Liver (tissue), 9 donors: Measurements from ENCODE around the gene STH. TPM values are rescaled to one million over a fixed set of nuclear protein-coding genes. Genes with fewer than 3 reads are reported as not detected.

Experiments
- DNase-seq: peaks from one replicate; pipeline ENCODE4 v3.0.0-alpha.2; 2017; ENCODE audit warnings: low spot score
- H3K27ac ChIP-seq, 2 donors: one replicate each; pipeline ENCODE4 v1.7.0; 2013; ENCODE audit warnings: inconsistent platforms in 2 of 2, low read length in 2 of 2, control low read depth in 1 of 2, low read depth in 1 of 2, mild to moderate bottlenecking in 1 of 2
- H3K27me3 ChIP-seq, 4 donors: one replicate each; pipeline versions ENCODE4 v1.6.1 to v1.7.0; 2013; ENCODE audit warnings: low read length in 3 of 4, inconsistent platforms in 1 of 4, mild to moderate bottlenecking in 1 of 4, moderate library complexity in 1 of 4; ENCODE audit not compliant: control insufficient read depth in 4 of 4, insufficient read depth in 4 of 4
- H3K36me3 ChIP-seq, 4 donors: one replicate each; pipeline versions ENCODE4 v1.6.1 to v1.7.0; 2013; ENCODE audit warnings: low read length in 3 of 4, mild to moderate bottlenecking in 3 of 4, low read depth in 1 of 4, moderate library complexity in 1 of 4; ENCODE audit not compliant: control insufficient read depth in 4 of 4, insufficient read depth in 3 of 4
- H3K4me1 ChIP-seq, 4 donors: one replicate each; pipeline versions ENCODE4 v1.6.1 to v1.7.0; 2013; ENCODE audit warnings: low read length in 3 of 4, mild to moderate bottlenecking in 3 of 4, moderate library complexity in 1 of 4; ENCODE audit not compliant: control insufficient read depth in 4 of 4, insufficient read depth in 4 of 4
- H3K4me3 ChIP-seq, 3 donors: one replicate each; pipeline versions ENCODE4 v1.6.1 to v1.7.0; 2013; ENCODE audit warnings: low read length in 3 of 3, control low read depth in 1 of 3, low read depth in 1 of 3, mild to moderate bottlenecking in 1 of 3
- H3K9ac ChIP-seq, 2 donors: one replicate each; pipeline ENCODE4 v1.7.0; 2013; ENCODE audit warnings: low read length in 2 of 2, mild to moderate bottlenecking in 2 of 2, moderate library complexity in 2 of 2, control low read depth in 1 of 2, low read depth in 1 of 2
- H3K9me3 ChIP-seq, 4 donors: one replicate each; pipeline versions ENCODE4 v1.6.1 to v1.7.0; 2013; ENCODE audit warnings: low read length in 3 of 4; ENCODE audit not compliant: control insufficient read depth in 4 of 4
- EGR1 ChIP-seq, 2 donors: IDR thresholded peaks; 2 replicates each; pipeline ENCODE4 v1.6.1; 2016 to 2018; ENCODE audit warnings: antibody characterized with exemption in 2 of 2, low read depth in 2 of 2
- FOXA1 ChIP-seq: IDR thresholded peaks from 2 replicates; pipeline ENCODE4 v1.6.1; 2016; ENCODE audit warnings: antibody characterized with exemption
- FOXA2 ChIP-seq: IDR thresholded peaks from 2 replicates; pipeline ENCODE4 v1.6.1; 2016; ENCODE audit warnings: antibody characterized with exemption
- GABPA ChIP-seq, 2 donors: IDR thresholded peaks in 1 of 2; conservative IDR thresholded peaks in 1 of 2; 2 replicates each; pipeline ENCODE4 v1.6.1; 2016; ENCODE audit warnings: antibody characterized with exemption in 2 of 2, mild to moderate bottlenecking in 1 of 2, moderate library complexity in 1 of 2
- HNF4A ChIP-seq, 2 donors: conservative IDR thresholded peaks; 2 replicates each; pipeline ENCODE4 v1.6.1; 2016; ENCODE audit warnings: antibody characterized with exemption in 2 of 2, mild to moderate bottlenecking in 2 of 2
- HNF4G ChIP-seq: IDR thresholded peaks from 2 replicates; pipeline ENCODE4 v1.6.1; 2016; ENCODE audit warnings: antibody characterized with exemption
- JUND ChIP-seq, 2 donors: IDR thresholded peaks; 2 replicates each; pipeline ENCODE4 v1.6.1; 2016; ENCODE audit warnings: antibody characterized with exemption in 2 of 2
- NR2F2 ChIP-seq: IDR thresholded peaks from 2 replicates; pipeline ENCODE4 v1.6.1; 2016; ENCODE audit warnings: antibody characterized with exemption
- RAD21 ChIP-seq, 2 donors: IDR thresholded peaks; 2 replicates each; pipeline ENCODE4 v1.6.1; 2016; ENCODE audit warnings: antibody characterized with exemption in 2 of 2, mild to moderate bottlenecking in 2 of 2
- RXRA ChIP-seq, 2 donors: IDR thresholded peaks; 2 replicates each; pipeline ENCODE4 v1.6.1; 2017 to 2018; ENCODE audit warnings: antibody characterized with exemption in 2 of 2, mild to moderate bottlenecking in 1 of 2
- SP1 ChIP-seq: IDR thresholded peaks from 2 replicates; pipeline ENCODE4 v1.6.1; 2018; ENCODE audit warnings: antibody characterized with exemption, mild to moderate bottlenecking
- TAF1 ChIP-seq: conservative IDR thresholded peaks from 2 replicates; pipeline ENCODE4 v1.6.1; 2016; ENCODE audit warnings: antibody characterized with exemption, mild to moderate bottlenecking
- YY1 ChIP-seq: IDR thresholded peaks from 2 replicates; pipeline ENCODE4 v1.6.1; 2016; ENCODE audit warnings: antibody characterized with exemption, mild to moderate bottlenecking
- WGBS: extraction: QIAGEN DNeasy Blood & Tissue Kit; methylation state at CpG from one replicate; pipeline ENCODE4 v1.1.7; 2013; 5-methylcytosine and 5-hydroxymethylcytosine counted together
- polyA plus RNA-seq, 2 donors: library from polyadenylated mRNA; stranded (reverse) in 1 of 2; unstranded in 1 of 2; fragments of 200-250 nt in 1 of 2; fragments of >200 nt in 1 of 2; fragmentation: Nextera tagmentation in 1 of 2; extraction: Ambion mirVana in 1 of 2; gene quantifications; one replicate each; pipeline versions ENCODE4 v1.2.1 to v1.2.3, GENCODE V29; 2013 to 2015
- total RNA-seq, 2 donors: library from RNA; depleted of rRNA; stranded (reverse); fragments of >200 nt; gene quantifications; one replicate each; pipeline ENCODE4 v1.2.3, GENCODE V29; 2014
- TF ChIP-seq, protein P1 (sequence below): fragments of 150-350 bp; IDR thresholded peaks from 2 replicates; pipeline ENCODE4 v1.5.1; 2017; ENCODE audit warnings: improper control_type of control experiment, low read depth, low read length; ENCODE audit not compliant: missing input control
- TF ChIP-seq, protein P2 (sequence below): IDR thresholded peaks from 2 replicates; pipeline ENCODE4 v1.6.1; 2016; ENCODE audit warnings: antibody characterized with exemption
- TF ChIP-seq, protein P3 (sequence below): IDR thresholded peaks from 2 replicates; pipeline ENCODE4 v1.6.1; 2016; ENCODE audit warnings: antibody characterized with exemption, mild to moderate bottlenecking
- TF ChIP-seq, protein P4 (sequence below): IDR thresholded peaks from 2 replicates; pipeline ENCODE4 v1.6.1; 2016; ENCODE audit warnings: antibody characterized with exemption
- TF ChIP-seq, protein P5 (sequence below): IDR thresholded peaks from 2 replicates; pipeline ENCODE4 v1.6.1; 2016; ENCODE audit warnings: antibody characterized with exemption
- donor health status: healthy.
- donor health status: healthy.
- donor health status: healthy.
- donor health status: healthy.
- donor health status: healthy.

The STH gene
- total and polyA plus RNA-seq, 4 donors = not detected

DNA sequence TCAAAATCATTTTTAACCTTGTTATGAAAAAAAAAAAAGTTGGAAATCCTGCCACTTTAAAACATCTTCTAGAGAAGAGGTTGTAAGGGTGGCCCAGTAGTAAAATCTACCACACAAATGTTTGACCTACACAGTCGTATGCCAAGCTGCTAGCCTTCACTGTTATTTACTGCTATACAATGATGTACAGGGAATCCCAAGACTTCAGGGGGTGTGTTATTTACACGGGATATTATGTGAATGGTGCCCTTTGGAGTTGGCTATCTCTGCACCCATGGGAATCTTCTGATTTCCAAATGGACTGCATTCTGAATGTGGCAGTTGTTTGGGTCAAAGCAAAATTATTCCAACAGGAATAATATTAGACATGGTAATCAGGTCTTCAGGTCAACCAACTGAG is 45.9 kb downstream of the STH start:
- Histone ChIP-seq H3K9me3 (no peaks in the 10 kb centered on the region), H3K9ac (no peak overlapping the region), H3K36me3 (peaks cover 6 to 37% (median 19%) of the 10 kb centered on the region in 4 donors), H3K27ac (no peak overlapping the region), H3K4me1 (peaks cover 0 to 11% (median 7%) of the 10 kb centered on the region in 4 donors), H3K4me3 (no peak overlapping the region), H3K27me3 (no peaks in the 10 kb centered on the region)
- WGBS = 69% methylated on average over 2 of the region's 2 CpGs
- TF ChIP-seq EGR1 (IDR thresholded peaks at IDR 0.05; ENCODE audit: low read depth in 2 of 2) (no peak), HNF4G (no peak), NR2F2 (no peak), TAF1 (no peak)
- TF ChIP-seq, protein P1, sequence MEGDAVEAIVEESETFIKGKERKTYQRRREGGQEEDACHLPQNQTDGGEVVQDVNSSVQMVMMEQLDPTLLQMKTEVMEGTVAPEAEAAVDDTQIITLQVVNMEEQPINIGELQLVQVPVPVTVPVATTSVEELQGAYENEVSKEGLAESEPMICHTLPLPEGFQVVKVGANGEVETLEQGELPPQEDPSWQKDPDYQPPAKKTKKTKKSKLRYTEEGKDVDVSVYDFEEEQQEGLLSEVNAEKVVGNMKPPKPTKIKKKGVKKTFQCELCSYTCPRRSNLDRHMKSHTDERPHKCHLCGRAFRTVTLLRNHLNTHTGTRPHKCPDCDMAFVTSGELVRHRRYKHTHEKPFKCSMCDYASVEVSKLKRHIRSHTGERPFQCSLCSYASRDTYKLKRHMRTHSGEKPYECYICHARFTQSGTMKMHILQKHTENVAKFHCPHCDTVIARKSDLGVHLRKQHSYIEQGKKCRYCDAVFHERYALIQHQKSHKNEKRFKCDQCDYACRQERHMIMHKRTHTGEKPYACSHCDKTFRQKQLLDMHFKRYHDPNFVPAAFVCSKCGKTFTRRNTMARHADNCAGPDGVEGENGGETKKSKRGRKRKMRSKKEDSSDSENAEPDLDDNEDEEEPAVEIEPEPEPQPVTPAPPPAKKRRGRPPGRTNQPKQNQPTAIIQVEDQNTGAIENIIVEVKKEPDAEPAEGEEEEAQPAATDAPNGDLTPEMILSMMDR = no peak
- DNase-seq = no peak

DNA sequence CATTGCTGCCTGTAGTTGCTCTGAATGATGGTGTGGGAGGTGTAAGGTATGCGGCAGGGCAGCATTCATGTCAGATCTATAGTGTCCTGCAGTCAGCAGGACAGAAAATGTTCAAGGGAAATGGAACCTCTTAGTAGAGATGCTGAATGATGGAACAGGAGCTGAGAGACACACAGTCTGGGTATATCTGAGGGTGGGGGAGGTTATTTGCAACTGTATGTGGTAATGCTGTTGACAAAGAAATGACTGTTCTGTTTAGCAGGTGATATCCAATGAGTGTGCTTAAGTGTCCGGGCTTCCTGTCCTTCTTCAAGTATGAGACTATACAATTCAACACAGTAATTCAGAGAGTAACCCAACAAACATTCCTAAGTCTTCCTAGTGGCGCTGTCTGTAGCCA is 46.6 kb downstream of the STH start:
- H3K27ac ChIP-seq = peak overlapping the region in 1 of 2 donors; percentile 51

DNA sequence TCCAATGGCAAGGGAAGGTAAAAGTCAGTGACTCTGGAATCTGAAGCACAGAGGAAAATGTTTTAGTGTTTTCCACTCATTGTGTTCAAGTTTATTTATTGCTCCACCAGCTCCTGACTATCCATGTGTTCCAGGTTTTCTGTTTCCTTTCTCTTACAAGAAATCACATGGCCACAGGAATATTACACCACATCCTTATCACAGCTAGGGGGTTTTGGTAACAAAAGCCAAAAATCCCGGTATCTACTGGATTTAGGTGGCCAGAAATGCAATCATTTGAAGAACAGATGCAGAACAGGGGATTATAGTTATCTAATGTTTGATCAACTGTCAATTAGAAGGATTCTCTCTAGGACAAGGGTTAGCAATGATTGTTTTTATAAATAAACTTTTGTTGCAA is 47.9 kb downstream of the STH start:
- H3K4me3 ChIP-seq = no peak overlapping the region
- peaks cover 8 to 37% (median 22%) of the 10 kb centered on the region in 4 donors for H3K36me3 ChIP-seq
- H3K9ac ChIP-seq = no peak overlapping the region
- no peaks in the 10 kb centered on the region for H3K9me3 ChIP-seq
- H3K27ac ChIP-seq = peak overlapping the region; percentile 9 to 55
- H3K4me1 ChIP-seq = peaks cover 9 to 22% (median 14%) of the 10 kb centered on the region in 4 donors
- no peaks in the 10 kb centered on the region for H3K27me3 ChIP-seq
- no peak for DNase-seq
- 20% methylated on average over 1 of the region's 1 CpG for WGBS
- TF ChIP-seq, protein P2, sequence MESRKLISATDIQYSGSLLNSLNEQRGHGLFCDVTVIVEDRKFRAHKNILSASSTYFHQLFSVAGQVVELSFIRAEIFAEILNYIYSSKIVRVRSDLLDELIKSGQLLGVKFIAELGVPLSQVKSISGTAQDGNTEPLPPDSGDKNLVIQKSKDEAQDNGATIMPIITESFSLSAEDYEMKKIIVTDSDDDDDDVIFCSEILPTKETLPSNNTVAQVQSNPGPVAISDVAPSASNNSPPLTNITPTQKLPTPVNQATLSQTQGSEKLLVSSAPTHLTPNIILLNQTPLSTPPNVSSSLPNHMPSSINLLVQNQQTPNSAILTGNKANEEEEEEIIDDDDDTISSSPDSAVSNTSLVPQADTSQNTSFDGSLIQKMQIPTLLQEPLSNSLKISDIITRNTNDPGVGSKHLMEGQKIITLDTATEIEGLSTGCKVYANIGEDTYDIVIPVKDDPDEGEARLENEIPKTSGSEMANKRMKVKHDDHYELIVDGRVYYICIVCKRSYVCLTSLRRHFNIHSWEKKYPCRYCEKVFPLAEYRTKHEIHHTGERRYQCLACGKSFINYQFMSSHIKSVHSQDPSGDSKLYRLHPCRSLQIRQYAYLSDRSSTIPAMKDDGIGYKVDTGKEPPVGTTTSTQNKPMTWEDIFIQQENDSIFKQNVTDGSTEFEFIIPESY = no peak
- peak in 1 of 2 donors; percentile 32 for TF ChIP-seq RAD21 (IDR thresholded peaks at IDR 0.05)
- TF ChIP-seq, protein P1 = no peak
- TF ChIP-seq YY1 = peak; percentile 67
- TF ChIP-seq, protein P3, sequence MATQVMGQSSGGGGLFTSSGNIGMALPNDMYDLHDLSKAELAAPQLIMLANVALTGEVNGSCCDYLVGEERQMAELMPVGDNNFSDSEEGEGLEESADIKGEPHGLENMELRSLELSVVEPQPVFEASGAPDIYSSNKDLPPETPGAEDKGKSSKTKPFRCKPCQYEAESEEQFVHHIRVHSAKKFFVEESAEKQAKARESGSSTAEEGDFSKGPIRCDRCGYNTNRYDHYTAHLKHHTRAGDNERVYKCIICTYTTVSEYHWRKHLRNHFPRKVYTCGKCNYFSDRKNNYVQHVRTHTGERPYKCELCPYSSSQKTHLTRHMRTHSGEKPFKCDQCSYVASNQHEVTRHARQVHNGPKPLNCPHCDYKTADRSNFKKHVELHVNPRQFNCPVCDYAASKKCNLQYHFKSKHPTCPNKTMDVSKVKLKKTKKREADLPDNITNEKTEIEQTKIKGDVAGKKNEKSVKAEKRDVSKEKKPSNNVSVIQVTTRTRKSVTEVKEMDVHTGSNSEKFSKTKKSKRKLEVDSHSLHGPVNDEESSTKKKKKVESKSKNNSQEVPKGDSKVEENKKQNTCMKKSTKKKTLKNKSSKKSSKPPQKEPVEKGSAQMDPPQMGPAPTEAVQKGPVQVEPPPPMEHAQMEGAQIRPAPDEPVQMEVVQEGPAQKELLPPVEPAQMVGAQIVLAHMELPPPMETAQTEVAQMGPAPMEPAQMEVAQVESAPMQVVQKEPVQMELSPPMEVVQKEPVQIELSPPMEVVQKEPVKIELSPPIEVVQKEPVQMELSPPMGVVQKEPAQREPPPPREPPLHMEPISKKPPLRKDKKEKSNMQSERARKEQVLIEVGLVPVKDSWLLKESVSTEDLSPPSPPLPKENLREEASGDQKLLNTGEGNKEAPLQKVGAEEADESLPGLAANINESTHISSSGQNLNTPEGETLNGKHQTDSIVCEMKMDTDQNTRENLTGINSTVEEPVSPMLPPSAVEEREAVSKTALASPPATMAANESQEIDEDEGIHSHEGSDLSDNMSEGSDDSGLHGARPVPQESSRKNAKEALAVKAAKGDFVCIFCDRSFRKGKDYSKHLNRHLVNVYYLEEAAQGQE = no peak
- no peak for TF ChIP-seq HNF4G
- TF ChIP-seq EGR1 (IDR thresholded peaks at IDR 0.05; ENCODE audit: low read depth in 2 of 2) = peak in 1 of 2 donors; percentile 62
- TF ChIP-seq GABPA (IDR thresholded peaks at IDR 0.05 in 1 of 2, conservative IDR thresholded peaks at IDR 0.05 in 1 of 2) = no peak
- TF ChIP-seq, protein P4, sequence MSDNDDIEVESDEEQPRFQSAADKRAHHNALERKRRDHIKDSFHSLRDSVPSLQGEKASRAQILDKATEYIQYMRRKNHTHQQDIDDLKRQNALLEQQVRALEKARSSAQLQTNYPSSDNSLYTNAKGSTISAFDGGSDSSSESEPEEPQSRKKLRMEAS = peak; percentile 93
- no peak for TF ChIP-seq NR2F2
- TF ChIP-seq FOXA2 = peak; percentile 21
- TF ChIP-seq FOXA1 = peak; percentile 26
- TF ChIP-seq, protein P5, sequence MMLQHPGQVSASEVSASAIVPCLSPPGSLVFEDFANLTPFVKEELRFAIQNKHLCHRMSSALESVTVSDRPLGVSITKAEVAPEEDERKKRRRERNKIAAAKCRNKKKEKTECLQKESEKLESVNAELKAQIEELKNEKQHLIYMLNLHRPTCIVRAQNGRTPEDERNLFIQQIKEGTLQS = no peak
- peak; percentile 18 to 38 for TF ChIP-seq JUND (IDR thresholded peaks at IDR 0.05)
- TF ChIP-seq HNF4A (conservative IDR thresholded peaks at IDR 0.05) = peak in 1 of 2 donors; percentile 43

More for the DNA sequence above, 46.6 kb downstream of the STH start:
- peaks cover 0 to 11% (median 7%) of the 10 kb centered on the region in 4 donors for H3K4me1 ChIP-seq
- H3K27me3 ChIP-seq = no peaks in the 10 kb centered on the region
- 88% methylated on average over 3 of the region's 3 CpGs for WGBS
- H3K9ac ChIP-seq = no peak overlapping the region
- no peak for DNase-seq
- no peaks in the 10 kb centered on the region for H3K9me3 ChIP-seq
- H3K36me3 ChIP-seq = peaks cover 8 to 40% (median 24%) of the 10 kb centered on the region in 4 donors
- TF ChIP-seq RXRA (IDR thresholded peaks at IDR 0.05) = no peak
- TF ChIP-seq, protein P4 = no peak
- TF ChIP-seq RAD21 (IDR thresholded peaks at IDR 0.05) = no peak
- no peak for TF ChIP-seq SP1
- no peak for TF ChIP-seq FOXA1
- no peak for TF ChIP-seq TAF1
- H3K4me3 ChIP-seq = no peak overlapping the region
